MM.1S (cell line): ENCODE results near the gene CDADC1.
"Not testable (repeated sequence)": the region's sequence is repeated elsewhere in the genome, so short reads cannot be mapped to it uniquely, and the experiment has no call there.

Source experiments
- DNase-seq: peaks from one replicate; pipeline ENCODE4 v3.0.0-alpha.2; 2015
- H2AFZ ChIP-seq: fragments of 300-600 bp; sonication (generic); 2 replicates; pipeline ENCODE4 v1.6.0; 2016; ENCODE audit warnings: antibody characterized with exemption, low read length
- H3F3A ChIP-seq: fragments of 300-600 bp; sonication (generic); 2 replicates; pipeline ENCODE4 v1.6.1; 2016; ENCODE audit warnings: mild to moderate bottlenecking, antibody characterized with exemption, low read length, moderate library complexity, mixed read lengths; ENCODE audit not compliant: insufficient read depth
- H3K27ac ChIP-seq: fragments of 300-600 bp; sonication (generic); 2 replicates; pipeline ENCODE4 v1.5.1; 2016; ENCODE audit warnings: mild to moderate bottlenecking, low read length
- H3K27me3 ChIP-seq: fragments of 300-600 bp; sonication (generic); replicated peaks from 2 replicates; pipeline ENCODE4 v1.6.0; 2016; ENCODE audit warnings: low read length; ENCODE audit not compliant: insufficient read depth
- H3K36me3 ChIP-seq: fragments of 300-600 bp; sonication (generic); replicated peaks from 2 replicates; pipeline ENCODE4 v1.6.1; 2016; ENCODE audit warnings: mild to moderate bottlenecking, low read length, mixed read lengths; ENCODE audit not compliant: insufficient read depth
- H3K4me1 ChIP-seq: fragments of 300-600 bp; sonication (generic); 2 replicates; pipeline ENCODE4 v1.6.1; 2016; ENCODE audit warnings: low read length, mixed read lengths
- H3K4me2 ChIP-seq: fragments of 300-600 bp; sonication (generic); 2 replicates; pipeline ENCODE4 v1.6.0; 2016; ENCODE audit warnings: low read depth, low read length
- H3K4me3 ChIP-seq: fragments of 300-600 bp; sonication (generic); 2 replicates; pipeline ENCODE4 v1.5.1; 2016; ENCODE audit warnings: low read length, mixed read lengths
- H3K79me2 ChIP-seq: fragments of 300-600 bp; sonication (generic); 2 replicates; pipeline ENCODE4 v1.6.1; 2016; ENCODE audit warnings: mixed run types, low read length, mixed read lengths
- H3K9ac ChIP-seq: fragments of 300-600 bp; sonication (generic); 2 replicates; pipeline ENCODE4 v1.6.1; 2016; ENCODE audit warnings: low read length, mixed read lengths
- H3K9me2 ChIP-seq: fragments of 300-600 bp; sonication (generic); replicated peaks from 2 replicates; pipeline ENCODE4 v1.6.1; 2016; ENCODE audit warnings: mild to moderate bottlenecking, low read length, mixed read lengths; ENCODE audit not compliant: insufficient read depth
- H3K9me3 ChIP-seq: fragments of 300-600 bp; sonication (generic); replicated peaks from 2 replicates; pipeline ENCODE4 v1.6.1; 2016; ENCODE audit warnings: mild to moderate bottlenecking, low read length, mixed read lengths; ENCODE audit not compliant: insufficient read depth
- H4K20me1 ChIP-seq: fragments of 300-600 bp; sonication (generic); 2 replicates; pipeline ENCODE4 v1.6.1; 2016; ENCODE audit warnings: mild to moderate bottlenecking, low read length, moderate library complexity, mixed read lengths; ENCODE audit not compliant: insufficient read depth
- EZH2 ChIP-seq: fragments of 300-600 bp; sonication (generic); optimal IDR thresholded peaks from 2 replicates; pipeline ENCODE3; 2017; ENCODE audit warnings: low read depth, mild to moderate bottlenecking, antibody characterized with exemption, low read length, mixed read lengths
- EZH2phosphoT487 ChIP-seq: fragments of 300-600 bp; sonication (generic); IDR thresholded peaks from 2 replicates; pipeline ENCODE4 v1.6.1; 2018; ENCODE audit warnings: antibody characterized with exemption, low read length
- TF ChIP-seq, protein P1 (sequence below): fragments of 300-600 bp; sonication (generic); IDR thresholded peaks from 2 replicates; pipeline ENCODE4 v1.5.1; 2016; ENCODE audit warnings: antibody characterized with exemption, low read length, mixed read lengths

CDADC1 gene

DNA sequence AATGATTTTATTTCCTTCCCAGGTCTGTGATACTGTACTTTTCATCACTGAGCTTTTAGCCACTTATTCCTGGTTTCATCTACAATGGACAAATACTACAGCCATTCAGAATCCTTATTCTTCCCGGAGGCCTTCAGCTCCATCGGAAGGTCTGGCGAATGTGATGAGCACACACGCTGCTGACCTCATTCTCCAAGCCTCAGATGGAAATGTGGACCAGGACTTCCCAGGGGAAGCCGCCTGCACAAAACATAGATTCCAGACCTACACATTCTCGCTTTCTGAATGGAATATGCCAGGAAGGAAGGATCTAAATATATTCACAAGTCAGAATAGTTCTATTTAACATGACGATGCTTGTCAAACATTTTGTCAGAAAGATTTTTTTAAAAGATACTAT is 75.6 kb downstream of the CDADC1 start:
- Histone ChIP-seq H3K36me3 (no peaks in the 10 kb centered on the region), H3K27ac (no peak overlapping the region), H3K4me3 (no peak overlapping the region), H4K20me1 (no peaks in the 10 kb centered on the region), H3K4me1 (no peaks in the 10 kb centered on the region), H3F3A (no peaks in the 10 kb centered on the region), H3K27me3 (no peaks in the 10 kb centered on the region), H2AFZ (no peak overlapping the region), H3K4me2 (no peak overlapping the region), H3K9me2 (no peaks in the 10 kb centered on the region), H3K79me2 (no peaks in the 10 kb centered on the region), H3K9ac (no peak overlapping the region), H3K9me3 (no peaks in the 10 kb centered on the region)
- TF ChIP-seq EZH2 (no peak), EZH2phosphoT487 (no peak)
- TF ChIP-seq, protein P1, sequence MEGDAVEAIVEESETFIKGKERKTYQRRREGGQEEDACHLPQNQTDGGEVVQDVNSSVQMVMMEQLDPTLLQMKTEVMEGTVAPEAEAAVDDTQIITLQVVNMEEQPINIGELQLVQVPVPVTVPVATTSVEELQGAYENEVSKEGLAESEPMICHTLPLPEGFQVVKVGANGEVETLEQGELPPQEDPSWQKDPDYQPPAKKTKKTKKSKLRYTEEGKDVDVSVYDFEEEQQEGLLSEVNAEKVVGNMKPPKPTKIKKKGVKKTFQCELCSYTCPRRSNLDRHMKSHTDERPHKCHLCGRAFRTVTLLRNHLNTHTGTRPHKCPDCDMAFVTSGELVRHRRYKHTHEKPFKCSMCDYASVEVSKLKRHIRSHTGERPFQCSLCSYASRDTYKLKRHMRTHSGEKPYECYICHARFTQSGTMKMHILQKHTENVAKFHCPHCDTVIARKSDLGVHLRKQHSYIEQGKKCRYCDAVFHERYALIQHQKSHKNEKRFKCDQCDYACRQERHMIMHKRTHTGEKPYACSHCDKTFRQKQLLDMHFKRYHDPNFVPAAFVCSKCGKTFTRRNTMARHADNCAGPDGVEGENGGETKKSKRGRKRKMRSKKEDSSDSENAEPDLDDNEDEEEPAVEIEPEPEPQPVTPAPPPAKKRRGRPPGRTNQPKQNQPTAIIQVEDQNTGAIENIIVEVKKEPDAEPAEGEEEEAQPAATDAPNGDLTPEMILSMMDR = no peak
- no peak for DNase-seq

DNA sequence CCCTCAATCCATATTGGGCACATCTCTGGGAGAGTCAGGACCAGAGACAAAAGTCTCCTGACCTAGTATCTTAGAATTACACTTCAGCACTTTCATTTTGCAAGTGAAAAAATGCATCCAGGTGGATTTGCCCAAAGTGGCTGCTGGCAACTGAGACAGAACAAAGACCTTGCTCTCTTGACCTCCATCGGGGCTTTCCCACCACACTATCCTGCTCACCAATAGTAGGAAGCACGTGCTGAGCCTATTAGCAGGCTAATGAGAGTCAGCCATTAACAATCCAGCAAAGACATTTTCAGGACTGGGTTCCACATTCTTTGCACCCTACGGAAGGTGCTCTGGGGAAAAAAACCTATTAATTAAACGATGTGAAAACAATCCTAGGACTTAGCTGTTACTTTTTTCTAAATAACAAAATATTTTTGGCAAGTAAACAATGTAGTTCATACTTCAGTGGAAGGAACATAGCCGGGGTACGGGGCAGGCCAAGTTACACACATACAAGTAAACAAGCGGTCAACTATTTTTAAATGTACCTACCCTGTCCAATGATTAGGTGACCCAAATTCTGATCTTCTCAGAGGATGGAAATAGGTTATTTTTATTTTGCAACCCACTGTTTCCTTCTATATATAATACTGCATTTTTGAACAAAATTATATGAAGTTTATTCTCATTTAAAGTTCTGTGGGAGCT is 78.6 kb downstream of the CDADC1 start:
- Histone ChIP-seq H3K27me3 (no peaks in the 10 kb centered on the region), H2AFZ (no peak overlapping the region), H3K27ac (no peak overlapping the region), H3F3A (no peaks in the 10 kb centered on the region), H3K4me2 (no peak overlapping the region), H3K4me1 (no peaks in the 10 kb centered on the region), H3K36me3 (no peaks in the 10 kb centered on the region), H4K20me1 (no peaks in the 10 kb centered on the region), H3K9me2 (no peaks in the 10 kb centered on the region), H3K4me3 (no peak overlapping the region), H3K9ac (no peak overlapping the region), H3K9me3 (no peaks in the 10 kb centered on the region), H3K79me2 (no peaks in the 10 kb centered on the region)
- TF ChIP-seq, protein P1 = no peak
- TF ChIP-seq EZH2phosphoT487 = no peak
- no peak for TF ChIP-seq EZH2
- DNase-seq = peak; percentile 7

- H3K79me2 ChIP-seq, H3K27me3 ChIP-seq, H3F3A ChIP-seq, H3K4me2 ChIP-seq, DNase-seq, H3K4me3 ChIP-seq, H3K9me2 ChIP-seq, H4K20me1 ChIP-seq, H3K9me3 ChIP-seq, H3K9ac ChIP-seq, H3K27ac ChIP-seq, H3K4me1 ChIP-seq, H3K36me3 ChIP-seq, H2AFZ ChIP-seq: not testable (repeated sequence)
Measured at GRCh38 chr13:49327145-49327544, 79.4 kb downstream of the CDADC1 start.

DNA sequence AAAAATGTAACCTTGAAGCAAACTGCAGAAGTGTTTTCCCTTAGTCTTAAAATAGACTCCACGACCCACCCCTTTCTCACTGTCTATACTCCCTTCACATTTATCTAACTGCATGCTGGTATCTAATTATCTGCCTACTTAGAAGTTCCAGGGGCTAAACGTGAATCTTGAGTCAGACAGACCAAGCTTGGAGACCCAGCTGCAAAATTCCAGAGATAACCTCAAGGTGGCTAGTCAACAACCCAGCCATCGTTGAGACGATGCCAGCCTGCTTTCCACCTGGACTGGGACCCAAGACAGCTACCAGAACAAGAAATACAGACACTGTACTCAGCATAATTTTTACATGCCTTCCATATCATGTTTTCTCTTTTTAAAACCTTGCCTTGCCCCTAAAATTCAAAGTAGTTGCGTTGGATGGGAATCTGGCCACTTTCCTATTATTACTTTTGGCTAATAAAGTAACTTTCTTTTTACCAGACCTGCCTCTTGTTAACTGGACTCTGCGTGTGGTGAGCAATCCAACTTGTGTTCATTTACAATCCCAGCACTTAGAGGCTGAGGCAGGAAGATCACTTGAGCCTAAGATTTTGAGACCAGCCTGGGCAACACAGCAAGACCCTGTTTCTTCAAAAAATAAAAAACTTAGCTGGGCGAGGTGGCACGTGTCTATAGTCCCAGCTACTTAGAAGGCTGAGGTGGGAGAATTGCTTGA is 82.3 kb downstream of the CDADC1 start:
- no peak overlapping the region for H3K27ac ChIP-seq
- no peak for DNase-seq
- H3K79me2 ChIP-seq = no peaks in the 10 kb centered on the region
- H3K27me3 ChIP-seq = no peaks in the 10 kb centered on the region
- H4K20me1 ChIP-seq = no peaks in the 10 kb centered on the region
- H3K4me1 ChIP-seq = no peaks in the 10 kb centered on the region
- no peaks in the 10 kb centered on the region for H3K9me3 ChIP-seq
- no peak overlapping the region for H3K4me2 ChIP-seq
- no peaks in the 10 kb centered on the region for H3K36me3 ChIP-seq
- no peaks in the 10 kb centered on the region for H3F3A ChIP-seq
- H3K9me2 ChIP-seq = no peaks in the 10 kb centered on the region
- no peak overlapping the region for H3K4me3 ChIP-seq
- no peak for TF ChIP-seq EZH2
- TF ChIP-seq EZH2phosphoT487 = no peak
- TF ChIP-seq, protein P1 = no peak
- no peak overlapping the region for H2AFZ ChIP-seq
- H3K9ac ChIP-seq = no peak overlapping the region
